CD4-positive, alpha-beta T cell treated with Interleukin-15 for 1 hour (primary cell): ENCODE measurements around the gene FAM78B.

Experiments used
- DNase-seq: peaks from one replicate; pipeline ENCODE4 v3.0.0-alpha.2; 2020

The FAM78B gene, protein sequence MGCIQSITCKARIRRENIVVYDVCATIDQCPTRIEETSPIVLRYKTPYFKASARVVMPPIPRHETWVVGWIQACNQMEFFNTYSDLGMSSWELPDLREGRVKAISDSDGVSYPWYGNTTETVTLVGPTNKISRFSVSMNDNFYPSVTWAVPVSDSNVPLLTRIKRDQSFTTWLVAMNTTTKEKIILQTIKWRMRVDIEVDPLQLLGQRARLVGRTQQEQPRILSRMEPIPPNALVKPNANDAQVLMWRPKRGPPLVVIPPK

GRCh38 chr1:166166698-166167571, at the start of gene FAM78B:
FAM78B (minus strand) TSS chr1:166167001; CDS start chr1:166166248, 753 bp downstream.
- DNase-seq, result peak; percentile 43

GRCh38 chr1:166202546-166202945, 35.7 kb upstream of the FAM78B start:
- DNase-seq, result no peak

- DNase-seq, result no peak
These were observed 33.9 kb upstream of the FAM78B start for GRCh38 chr1:166200743-166201142.

- no peak for DNase-seq
These were observed 30.8 kb upstream of the FAM78B start for GRCh38 chr1:166197597-166197996.

- DNase-seq, result no peak
These were observed 30.3 kb upstream of the FAM78B start for GRCh38 chr1:166197141-166197540.

DNA sequence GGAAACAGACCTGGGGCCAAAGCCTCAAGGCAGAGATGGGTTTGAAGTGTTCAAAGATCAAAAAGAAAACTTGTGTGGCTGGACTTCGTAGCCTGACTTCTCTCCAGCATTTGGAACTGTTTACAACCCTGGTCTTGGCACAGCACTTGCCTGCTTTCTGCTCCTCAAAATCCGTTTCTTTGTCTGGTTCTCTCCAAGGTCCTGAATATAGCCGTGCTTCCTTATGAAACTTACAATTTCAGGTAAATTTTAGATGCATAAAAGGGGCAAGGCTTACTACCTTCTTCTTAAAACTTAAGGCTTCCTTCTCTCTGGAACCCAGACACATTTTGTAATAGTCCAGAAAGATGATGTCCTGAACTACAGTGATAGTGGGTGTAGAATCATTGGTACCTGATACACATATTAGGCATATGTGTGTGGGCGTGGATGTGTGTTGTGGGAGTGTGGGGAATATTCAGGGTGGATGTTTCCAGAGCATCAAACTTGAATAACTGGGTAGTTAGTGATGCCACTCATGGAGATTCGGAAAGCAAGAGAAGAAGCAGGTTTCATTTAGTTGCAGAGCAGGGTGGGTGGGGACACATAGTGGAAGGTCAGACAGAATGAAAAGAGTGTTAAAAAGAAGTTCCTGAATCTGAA, 26.4 kb upstream of the FAM78B start:
- DNase-seq, result no peak

DNA sequence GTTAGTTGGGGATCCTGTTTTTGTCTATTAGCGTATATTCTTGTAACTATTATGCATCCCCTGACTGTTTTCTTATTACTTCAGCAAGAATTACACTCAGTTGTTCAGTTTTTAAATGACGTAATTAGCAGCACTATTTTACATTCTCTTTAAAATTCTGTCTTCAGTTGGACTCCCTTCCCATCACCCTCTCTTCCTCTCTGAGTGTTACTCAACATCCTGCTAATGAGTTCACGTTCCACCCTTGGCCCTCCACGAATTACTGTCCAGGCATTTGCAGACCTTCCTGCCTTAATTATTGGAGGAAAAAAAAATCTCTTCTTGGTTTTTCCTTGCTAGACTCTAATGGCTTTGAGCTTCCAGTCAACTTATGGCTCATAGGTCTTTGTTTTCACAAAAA, 23.6 kb upstream of the FAM78B start:
- DNase-seq, result no peak

DNA sequence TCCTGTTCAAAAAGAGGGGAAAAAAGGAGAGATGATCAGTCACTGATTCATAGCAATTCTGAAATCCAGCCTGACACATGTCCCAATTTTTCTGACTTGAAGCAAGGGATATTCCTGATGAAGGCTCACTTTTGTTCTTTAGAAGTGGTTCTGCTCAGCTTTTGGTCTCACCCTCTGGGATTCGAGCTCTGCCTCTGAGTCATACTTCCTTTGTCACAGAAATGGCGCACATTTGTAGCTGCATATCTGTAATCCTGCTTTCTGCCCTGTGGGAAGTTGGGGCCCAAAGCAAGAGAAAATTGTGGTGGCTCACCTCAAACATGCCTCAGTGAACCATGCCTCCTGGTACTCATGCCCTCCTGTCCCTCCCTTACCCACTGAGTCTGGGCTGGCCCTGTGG, 22.3 kb upstream of the FAM78B start:
- DNase-seq, result no peak

- DNase-seq, result no peak
These were observed 18.7 kb upstream of the FAM78B start for GRCh38 chr1:166185526-166185925.

DNA sequence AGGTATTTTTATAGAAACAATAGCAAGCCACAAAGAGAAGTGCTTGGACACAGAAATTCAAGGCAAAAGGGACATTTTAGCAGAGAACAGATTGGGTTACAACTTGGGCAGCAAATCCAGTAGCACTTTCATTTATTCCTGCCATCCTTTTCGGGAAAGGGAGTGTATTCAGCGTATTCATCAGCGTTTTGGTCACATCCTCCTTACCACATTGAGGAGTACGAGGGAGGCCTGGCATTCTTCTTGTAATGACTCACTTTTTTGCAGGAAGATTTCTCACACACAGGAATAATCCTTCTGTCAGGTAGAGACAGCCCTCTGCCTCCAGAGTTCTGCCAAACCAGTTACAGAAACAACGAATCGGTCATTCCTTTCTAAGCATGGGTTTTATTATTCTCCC, 18.1 kb upstream of the FAM78B start:
- no peak for DNase-seq

DNA sequence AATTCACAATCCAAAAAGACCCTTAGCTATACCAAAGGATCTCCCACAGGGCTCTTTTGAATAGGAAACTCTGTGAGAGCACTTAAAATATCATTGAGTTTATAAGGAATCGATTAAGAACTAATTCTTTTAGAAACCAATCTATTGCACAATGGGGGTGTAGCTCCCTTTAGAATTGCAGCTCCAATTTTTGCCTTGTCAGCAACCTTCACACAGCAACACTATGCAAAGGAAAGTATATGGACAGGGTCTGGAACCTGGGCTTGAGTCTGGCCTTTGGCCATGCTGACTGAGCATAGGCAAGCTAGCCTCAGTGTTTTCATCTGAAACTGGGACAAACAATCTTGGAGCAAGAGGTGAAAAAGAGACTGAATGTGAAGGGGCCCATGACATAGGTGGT, 17.2 kb upstream of the FAM78B start:
- no peak for DNase-seq

- DNase-seq, result no peak
These were observed 15.5 kb upstream of the FAM78B start for GRCh38 chr1:166182281-166182680.

DNA sequence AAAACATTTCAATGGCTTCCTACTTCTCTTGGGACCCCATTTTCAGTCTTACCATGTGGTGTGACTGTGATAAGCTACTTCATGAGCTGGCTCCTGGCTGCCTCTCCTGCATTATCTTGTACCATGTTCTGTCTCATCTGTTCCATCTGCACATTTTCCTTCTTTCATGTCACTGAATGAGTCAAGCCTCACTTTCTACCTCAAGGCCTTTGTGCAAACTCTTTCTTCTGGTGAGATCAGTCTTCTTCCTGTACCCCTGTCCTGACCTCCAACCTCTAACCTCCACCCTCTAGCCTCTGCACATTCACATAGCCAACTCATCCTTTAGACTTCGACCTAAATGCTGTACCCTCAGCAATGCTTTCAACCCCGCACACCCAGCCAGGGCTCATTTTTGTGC, 9.6 kb upstream of the FAM78B start:
- no peak for DNase-seq

DNA sequence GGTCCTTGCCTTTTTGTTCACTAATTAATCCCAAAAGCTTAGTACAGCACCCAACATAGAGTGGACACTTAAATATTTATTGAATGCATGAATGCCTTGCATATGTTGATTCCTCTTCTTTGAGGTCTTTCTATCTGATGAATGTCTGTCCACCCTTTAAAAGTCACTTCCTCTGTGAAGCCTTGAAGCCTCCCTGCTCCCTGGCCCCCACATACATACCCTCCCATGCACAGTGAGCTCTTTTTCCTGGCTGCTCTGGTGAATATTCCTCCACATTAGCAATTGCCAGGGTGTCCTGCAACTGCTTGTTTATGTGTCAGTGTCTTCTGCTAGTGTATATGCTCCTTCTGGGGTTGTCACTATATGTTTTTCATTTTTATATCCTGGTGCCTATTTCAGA, 8.2 kb upstream of the FAM78B start:
- no peak for DNase-seq

DNA sequence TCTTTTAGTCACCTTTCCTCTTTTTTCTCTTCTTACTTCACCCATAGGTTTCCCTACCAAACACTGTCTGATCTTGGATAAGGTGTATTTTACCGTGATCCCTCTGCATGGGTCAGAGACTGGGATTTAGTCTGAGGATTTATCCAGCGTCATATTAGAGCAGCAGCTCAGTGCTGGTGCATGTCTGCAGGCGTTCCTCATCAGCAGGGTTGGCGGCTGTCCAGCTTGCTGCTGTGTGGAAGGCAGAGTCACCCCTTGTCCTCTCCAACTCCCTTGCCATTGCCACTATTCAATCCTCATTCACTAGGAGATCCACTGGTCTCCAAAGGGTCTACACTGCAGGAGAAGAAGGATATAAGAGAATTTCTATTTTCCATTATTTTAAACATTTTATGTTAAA, 7.3 kb upstream of the FAM78B start:
- no peak for DNase-seq

GRCh38 chr1:166172106-166172505, 5.3 kb upstream of the FAM78B start:
- DNase-seq, result no peak

- DNase-seq, result no peak
These were observed 3.9 kb upstream of the FAM78B start for GRCh38 chr1:166170726-166171125.

- DNase-seq, result no peak
These were observed 3.3 kb upstream of the FAM78B start for GRCh38 chr1:166170075-166170474.

GRCh38 chr1:166169182-166169581, 2.4 kb upstream of the FAM78B start:
- no peak for DNase-seq

GRCh38 chr1:166167572-166167925, 748 bp upstream of the FAM78B start:
- no peak for DNase-seq

DNA sequence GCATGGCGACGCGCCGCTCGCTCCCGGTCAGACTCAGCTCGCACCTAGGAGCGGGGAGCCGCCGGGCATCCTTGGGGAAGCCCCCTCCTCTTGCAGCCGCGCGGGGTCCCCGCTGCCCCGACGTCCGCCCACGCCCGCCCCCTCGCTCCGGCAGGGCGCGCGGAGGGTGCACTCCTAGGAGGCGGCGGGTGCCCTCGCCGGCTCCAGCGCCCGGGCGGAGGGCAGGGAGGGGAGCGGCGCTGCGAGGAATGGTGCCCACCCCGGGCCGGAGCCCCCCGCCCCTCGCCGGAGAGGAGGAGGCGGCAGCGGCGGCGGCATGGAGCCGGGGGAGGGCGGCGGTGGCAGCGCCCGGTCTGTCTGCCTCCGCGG, 488 bp downstream of the FAM78B start:
- DNase-seq, result no peak

- DNase-seq, result no peak
These were observed 1.0 kb downstream of the FAM78B start for GRCh38 chr1:166165661-166166328.

- no peak for DNase-seq
These were observed 1.7 kb downstream of the FAM78B start for GRCh38 chr1:166164995-166165660.
